Measurements from ENCODE around the gene BANK1. TPM values are rescaled to one million over a fixed set of nuclear protein-coding genes. Genes with fewer than 3 reads are reported as not detected.

The BANK1 gene
- total and polyA plus RNA-seq, 10 of the 15 experiments (the other 5 are each of a cell fraction or from before 2014, with no cell fraction given), result 0.13 to 2.1 (median 0.42) TPM

DNA sequence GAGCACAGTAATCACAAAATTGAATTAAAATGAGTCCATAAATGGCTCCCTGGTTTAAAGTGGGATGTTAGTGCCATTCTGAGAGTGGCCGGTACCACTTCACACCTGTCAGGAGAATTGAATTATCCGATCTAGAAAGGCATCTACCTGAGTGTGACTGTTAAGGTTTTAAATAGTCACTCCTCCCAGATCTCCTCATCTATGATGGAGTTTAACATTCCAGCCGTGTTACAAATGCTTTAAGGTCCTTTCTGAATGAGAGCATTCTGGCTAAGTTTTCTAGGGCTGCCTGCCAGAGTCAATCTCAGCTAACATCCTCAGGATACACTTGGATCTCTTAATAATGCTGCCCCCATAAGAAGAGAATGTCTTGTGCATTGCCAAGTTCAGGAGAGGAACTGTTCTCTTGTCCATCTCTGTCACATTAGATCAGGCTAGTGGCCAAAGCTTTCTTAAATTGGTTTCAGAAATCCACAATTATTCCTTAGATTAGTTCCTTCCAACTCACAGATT lies 323.6 kb downstream of the BANK1 start:
- no peak for DNase-seq (ENCODE audit: low read depth, low spot score)
- Histone ChIP-seq H3K27me3 (replicated peaks in 1 of 2; ENCODE audit: control insufficient read depth in 2 of 2, insufficient read depth in 2 of 2, low read length in 1 of 2) (no peaks in the 10 kb centered on the region), H3K4me3 (no peak overlapping the region), H3K79me2 (ENCODE audit: control insufficient read depth, insufficient read depth, low read length) (no peaks in the 10 kb centered on the region), H3K9ac (ENCODE audit: control insufficient read depth, insufficient read depth, low read length) (no peak overlapping the region), H3K27ac (ENCODE audit: control insufficient read depth, insufficient read depth) (no peak overlapping the region), H3K4me1 (ENCODE audit: control insufficient read depth, insufficient read depth, low read length) (no peaks in the 10 kb centered on the region), H2AFZ (ENCODE audit: control insufficient read depth, low read depth, low read length) (no peak overlapping the region), H4K20me1 (ENCODE audit: control insufficient read depth, insufficient read depth) (no peaks in the 10 kb centered on the region), H3K36me3 (ENCODE audit: control insufficient read depth in 2 of 2, insufficient read depth in 2 of 2, low read length in 1 of 2) (no peaks in the 10 kb centered on the region), H3K9me3 (replicated peaks; ENCODE audit: control insufficient read depth, insufficient read depth, low read length) (no peaks in the 10 kb centered on the region), H3K4me2 (ENCODE audit: control insufficient read depth, insufficient read depth) (no peak overlapping the region)
- FAIRE-seq, result no peak
- in situ Hi-C loops (cut with MboI), result no loop called here
- intact Hi-C loops (cut with micrococcal nuclease; ENCODE audit: unreplicated experiment), result no loop called here
- CTCF ChIA-PET, result no interaction called here
- ATAC-seq, result no peak
- POLR2A ChIA-PET, result no interaction called here
- WGBS (ENCODE audit: insufficient coverage, insufficient replicate concordance, low lambda C conversion rate, missing lambda C conversion rate), result 46% methylated on average over 3 of the region's 3 CpGs
- SMC1A ChIA-PET (ENCODE audit: uncharacterized antibody, unreplicated experiment), result no interaction called here
- RAD21 ChIA-PET (ENCODE audit: unreplicated experiment), result no interaction called here
- BruUV-seq (replicated peaks), result no TSS peak
- TF ChIP-seq LARP7 (IDR thresholded peaks at IDR 0.05) (no peak), YY1 (IDR thresholded peaks at IDR 0.05; ENCODE audit: low read depth, low read length) (no peak), ZBED1 (IDR thresholded peaks at IDR 0.05; ENCODE audit: borderline replicate concordance) (no peak), KAT2A (conservative IDR thresholded peaks at IDR 0.05; ENCODE audit: control insufficient read depth, low read depth, low read length) (no peak), KDM1A (IDR thresholded peaks at IDR 0.05; ENCODE audit: borderline replicate concordance) (no peak), YBX1 (IDR thresholded peaks at IDR 0.05) (no peak), HDGF (IDR thresholded peaks at IDR 0.05) (no peak), RCOR1 (conservative IDR thresholded peaks at IDR 0.05; ENCODE audit: low read depth, low read length) (no peak), TARDBP (IDR thresholded peaks at IDR 0.05; ENCODE audit: borderline replicate concordance) (no peak), IKZF1 (conservative IDR thresholded peaks at IDR 0.05) (no peak), CEBPB (IDR thresholded peaks at IDR 0.05; ENCODE audit: borderline replicate concordance in 1 of 2, low read depth in 2 of 2, low read length in 2 of 2) (no peak)
- TF ChIP-seq, protein P1, sequence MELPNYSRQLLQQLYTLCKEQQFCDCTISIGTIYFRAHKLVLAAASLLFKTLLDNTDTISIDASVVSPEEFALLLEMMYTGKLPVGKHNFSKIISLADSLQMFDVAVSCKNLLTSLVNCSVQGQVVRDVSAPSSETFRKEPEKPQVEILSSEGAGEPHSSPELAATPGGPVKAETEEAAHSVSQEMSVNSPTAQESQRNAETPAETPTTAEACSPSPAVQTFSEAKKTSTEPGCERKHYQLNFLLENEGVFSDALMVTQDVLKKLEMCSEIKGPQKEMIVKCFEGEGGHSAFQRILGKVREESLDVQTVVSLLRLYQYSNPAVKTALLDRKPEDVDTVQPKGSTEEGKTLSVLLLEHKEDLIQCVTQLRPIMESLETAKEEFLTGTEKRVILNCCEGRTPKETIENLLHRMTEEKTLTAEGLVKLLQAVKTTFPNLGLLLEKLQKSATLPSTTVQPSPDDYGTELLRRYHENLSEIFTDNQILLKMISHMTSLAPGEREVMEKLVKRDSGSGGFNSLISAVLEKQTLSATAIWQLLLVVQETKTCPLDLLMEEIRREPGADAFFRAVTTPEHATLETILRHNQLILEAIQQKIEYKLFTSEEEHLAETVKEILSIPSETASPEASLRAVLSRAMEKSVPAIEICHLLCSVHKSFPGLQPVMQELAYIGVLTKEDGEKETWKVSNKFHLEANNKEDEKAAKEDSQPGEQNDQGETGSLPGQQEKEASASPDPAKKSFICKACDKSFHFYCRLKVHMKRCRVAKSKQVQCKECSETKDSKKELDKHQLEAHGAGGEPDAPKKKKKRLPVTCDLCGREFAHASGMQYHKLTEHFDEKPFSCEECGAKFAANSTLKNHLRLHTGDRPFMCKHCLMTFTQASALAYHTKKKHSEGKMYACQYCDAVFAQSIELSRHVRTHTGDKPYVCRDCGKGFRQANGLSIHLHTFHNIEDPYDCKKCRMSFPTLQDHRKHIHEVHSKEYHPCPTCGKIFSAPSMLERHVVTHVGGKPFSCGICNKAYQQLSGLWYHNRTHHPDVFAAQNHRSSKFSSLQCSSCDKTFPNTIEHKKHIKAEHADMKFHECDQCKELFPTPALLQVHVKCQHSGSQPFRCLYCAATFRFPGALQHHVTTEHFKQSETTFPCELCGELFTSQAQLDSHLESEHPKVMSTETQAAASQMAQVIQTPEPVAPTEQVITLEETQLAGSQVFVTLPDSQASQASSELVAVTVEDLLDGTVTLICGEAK (IDR thresholded peaks at IDR 0.05; ENCODE audit: borderline replicate concordance), result no peak
- TF ChIP-seq, protein P2, sequence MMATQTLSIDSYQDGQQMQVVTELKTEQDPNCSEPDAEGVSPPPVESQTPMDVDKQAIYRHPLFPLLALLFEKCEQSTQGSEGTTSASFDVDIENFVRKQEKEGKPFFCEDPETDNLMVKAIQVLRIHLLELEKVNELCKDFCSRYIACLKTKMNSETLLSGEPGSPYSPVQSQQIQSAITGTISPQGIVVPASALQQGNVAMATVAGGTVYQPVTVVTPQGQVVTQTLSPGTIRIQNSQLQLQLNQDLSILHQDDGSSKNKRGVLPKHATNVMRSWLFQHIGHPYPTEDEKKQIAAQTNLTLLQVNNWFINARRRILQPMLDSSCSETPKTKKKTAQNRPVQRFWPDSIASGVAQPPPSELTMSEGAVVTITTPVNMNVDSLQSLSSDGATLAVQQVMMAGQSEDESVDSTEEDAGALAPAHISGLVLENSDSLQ (IDR thresholded peaks at IDR 0.05), result no peak
- TF ChIP-seq, protein P3, sequence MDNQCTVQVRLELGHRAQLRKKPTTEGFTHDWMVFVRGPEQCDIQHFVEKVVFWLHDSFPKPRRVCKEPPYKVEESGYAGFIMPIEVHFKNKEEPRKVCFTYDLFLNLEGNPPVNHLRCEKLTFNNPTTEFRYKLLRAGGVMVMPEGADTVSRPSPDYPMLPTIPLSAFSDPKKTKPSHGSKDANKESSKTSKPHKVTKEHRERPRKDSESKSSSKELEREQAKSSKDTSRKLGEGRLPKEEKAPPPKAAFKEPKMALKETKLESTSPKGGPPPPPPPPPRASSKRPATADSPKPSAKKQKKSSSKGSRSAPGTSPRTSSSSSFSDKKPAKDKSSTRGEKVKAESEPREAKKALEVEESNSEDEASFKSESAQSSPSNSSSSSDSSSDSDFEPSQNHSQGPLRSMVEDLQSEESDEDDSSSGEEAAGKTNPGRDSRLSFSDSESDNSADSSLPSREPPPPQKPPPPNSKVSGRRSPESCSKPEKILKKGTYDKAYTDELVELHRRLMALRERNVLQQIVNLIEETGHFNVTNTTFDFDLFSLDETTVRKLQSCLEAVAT (IDR thresholded peaks at IDR 0.05), result no peak
- TF ChIP-seq, protein P4, sequence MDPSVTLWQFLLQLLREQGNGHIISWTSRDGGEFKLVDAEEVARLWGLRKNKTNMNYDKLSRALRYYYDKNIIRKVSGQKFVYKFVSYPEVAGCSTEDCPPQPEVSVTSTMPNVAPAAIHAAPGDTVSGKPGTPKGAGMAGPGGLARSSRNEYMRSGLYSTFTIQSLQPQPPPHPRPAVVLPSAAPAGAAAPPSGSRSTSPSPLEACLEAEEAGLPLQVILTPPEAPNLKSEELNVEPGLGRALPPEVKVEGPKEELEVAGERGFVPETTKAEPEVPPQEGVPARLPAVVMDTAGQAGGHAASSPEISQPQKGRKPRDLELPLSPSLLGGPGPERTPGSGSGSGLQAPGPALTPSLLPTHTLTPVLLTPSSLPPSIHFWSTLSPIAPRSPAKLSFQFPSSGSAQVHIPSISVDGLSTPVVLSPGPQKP (IDR thresholded peaks at IDR 0.05; ENCODE audit: low read depth, low read length), result no peak
- TF ChIP-seq, protein P5, sequence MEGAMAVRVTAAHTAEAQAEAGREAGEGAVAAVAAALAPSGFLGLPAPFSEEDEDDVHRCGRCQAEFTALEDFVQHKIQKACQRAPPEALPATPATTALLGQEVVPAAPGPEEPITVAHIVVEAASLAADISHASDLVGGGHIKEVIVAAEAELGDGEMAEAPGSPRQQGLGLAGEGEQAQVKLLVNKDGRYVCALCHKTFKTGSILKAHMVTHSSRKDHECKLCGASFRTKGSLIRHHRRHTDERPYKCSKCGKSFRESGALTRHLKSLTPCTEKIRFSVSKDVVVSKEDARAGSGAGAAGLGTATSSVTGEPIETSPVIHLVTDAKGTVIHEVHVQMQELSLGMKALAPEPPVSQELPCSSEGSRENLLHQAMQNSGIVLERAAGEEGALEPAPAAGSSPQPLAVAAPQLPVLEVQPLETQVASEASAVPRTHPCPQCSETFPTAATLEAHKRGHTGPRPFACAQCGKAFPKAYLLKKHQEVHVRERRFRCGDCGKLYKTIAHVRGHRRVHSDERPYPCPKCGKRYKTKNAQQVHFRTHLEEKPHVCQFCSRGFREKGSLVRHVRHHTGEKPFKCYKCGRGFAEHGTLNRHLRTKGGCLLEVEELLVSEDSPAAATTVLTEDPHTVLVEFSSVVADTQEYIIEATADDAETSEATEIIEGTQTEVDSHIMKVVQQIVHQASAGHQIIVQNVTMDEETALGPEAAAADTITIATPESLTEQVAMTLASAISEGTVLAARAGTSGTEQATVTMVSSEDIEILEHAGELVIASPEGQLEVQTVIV (IDR thresholded peaks at IDR 0.05; ENCODE audit: borderline replicate concordance, partially characterized antibody), result no peak

Data from GM12878 (cell line).